Measurements from ENCODE around the gene TPK1.

- TF ChIP-seq CTCF (IDR thresholded peaks at IDR 0.05; ENCODE audit: low read length) = no peak
- no peak for TF ChIP-seq EZH2 (IDR thresholded peaks at IDR 0.05; ENCODE audit: borderline replicate concordance, low read length)
These were observed 104.0 kb downstream of the TPK1 start for GRCh38 chr7:144731661-144732351.

All from OCI-LY1 (cell line).